ENCODE data around the gene TUBGCP3.

The TUBGCP3 gene

GRCh38 chr13:112602189-112602588, 14.2 kb upstream of the TUBGCP3 start:
- H3K4me3 ChIP-seq (replicated peaks; ENCODE audit: low read depth, low read length): no peak overlapping the region
- TF ChIP-seq CTCF (IDR thresholded peaks at IDR 0.05; ENCODE audit: insufficient read depth, low read length, poor library complexity, severe bottlenecking): no peak
- no peaks in the 10 kb centered on the region for H3K27me3 ChIP-seq (replicated peaks; ENCODE audit: control insufficient read depth, insufficient read depth, low read length)
- H3K36me3 ChIP-seq (ENCODE audit: control insufficient read depth, insufficient read depth, low read length): no peaks in the 10 kb centered on the region
- DNase-seq (ENCODE audit: extremely low read depth, insufficient read length): no peak

GRCh38 chr13:112601371-112601770, 13.4 kb upstream of the TUBGCP3 start:
- no peak for DNase-seq (ENCODE audit: extremely low read depth, insufficient read length)
- Histone ChIP-seq H3K27me3 (replicated peaks; ENCODE audit: control insufficient read depth, insufficient read depth, low read length) (no peaks in the 10 kb centered on the region), H3K36me3 (ENCODE audit: control insufficient read depth, insufficient read depth, low read length) (no peaks in the 10 kb centered on the region), H3K4me3 (replicated peaks; ENCODE audit: low read depth, low read length) (no peak overlapping the region)
- TF ChIP-seq CTCF (IDR thresholded peaks at IDR 0.05; ENCODE audit: insufficient read depth, low read length, poor library complexity, severe bottlenecking): no peak

- DNase-seq (ENCODE audit: extremely low read depth, insufficient read length): no peak
These were observed 8.3 kb upstream of the TUBGCP3 start for GRCh38 chr13:112596235-112596634.

GRCh38 chr13:112592647-112593046, 4.7 kb upstream of the TUBGCP3 start:
- Histone ChIP-seq H3K4me3 (replicated peaks; ENCODE audit: low read depth, low read length) (no peak overlapping the region), H3K36me3 (ENCODE audit: control insufficient read depth, insufficient read depth, low read length) (no peaks in the 10 kb centered on the region), H3K27me3 (replicated peaks; ENCODE audit: control insufficient read depth, insufficient read depth, low read length) (no peaks in the 10 kb centered on the region)
- DNase-seq (ENCODE audit: extremely low read depth, insufficient read length): no peak
- no peak for TF ChIP-seq CTCF (IDR thresholded peaks at IDR 0.05; ENCODE audit: insufficient read depth, low read length, poor library complexity, severe bottlenecking)

More at GRCh38 chr13:112596235-112596634, 8.3 kb upstream of the TUBGCP3 start:
- Histone ChIP-seq H3K36me3 (ENCODE audit: control insufficient read depth, insufficient read depth, low read length) (no peaks in the 10 kb centered on the region), H3K27me3 (replicated peaks; ENCODE audit: control insufficient read depth, insufficient read depth, low read length) (no peaks in the 10 kb centered on the region), H3K4me3 (replicated peaks; ENCODE audit: low read depth, low read length) (no peak overlapping the region)
- TF ChIP-seq CTCF (IDR thresholded peaks at IDR 0.05; ENCODE audit: insufficient read depth, low read length, poor library complexity, severe bottlenecking): no peak

DNA sequence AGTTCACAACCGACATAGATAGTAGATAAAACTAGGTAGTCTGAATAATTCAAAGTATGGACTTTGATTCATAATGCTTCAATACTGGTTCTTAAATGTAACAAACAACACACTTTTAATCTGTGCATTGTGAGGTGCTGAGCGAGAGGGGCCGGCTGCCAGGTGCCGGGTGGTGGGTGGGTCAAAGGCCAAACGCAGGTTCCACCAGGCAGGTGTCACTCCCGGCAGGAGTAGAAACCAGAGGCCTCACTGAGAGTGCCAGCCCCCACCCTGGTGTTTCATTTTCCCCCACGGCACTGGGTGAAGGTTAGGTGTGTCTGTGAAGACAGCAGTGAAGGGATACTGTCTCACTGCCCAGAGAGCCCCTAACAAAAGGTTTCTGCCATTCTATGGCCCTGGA, 4.2 kb upstream of the TUBGCP3 start:
- Histone ChIP-seq H3K4me3 (replicated peaks; ENCODE audit: low read depth, low read length) (no peak overlapping the region), H3K36me3 (ENCODE audit: control insufficient read depth, insufficient read depth, low read length) (no peaks in the 10 kb centered on the region), H3K27me3 (replicated peaks; ENCODE audit: control insufficient read depth, insufficient read depth, low read length) (no peaks in the 10 kb centered on the region)
- no peak for DNase-seq (ENCODE audit: extremely low read depth, insufficient read length)
- no peak for TF ChIP-seq CTCF (IDR thresholded peaks at IDR 0.05; ENCODE audit: insufficient read depth, low read length, poor library complexity, severe bottlenecking)

Data from GM06990 (cell line).